Fibroblast of lung (primary cell): Measurements from ENCODE around the gene RAD52.

Experiments
- EZH2 ChIP-seq: IDR thresholded peaks from 2 replicates; pipeline ENCODE4 v1.5.1; 2012; ENCODE audit warnings: low read length, control low read depth, mild to moderate bottlenecking; ENCODE audit errors: missing control alignments
- TF ChIP-seq, protein P1 (sequence below), 2 donors: IDR thresholded peaks in 1 of 2; conservative IDR thresholded peaks in 1 of 2; 1 replicate in 1 of 2; 2 replicates in 1 of 2; pipeline ENCODE4 v1.5.1; 2011 to 2012; ENCODE audit warnings: low read length in 2 of 2, control low read depth in 1 of 2, inconsistent platforms in 1 of 2, low read depth in 1 of 2, mild to moderate bottlenecking in 1 of 2

- no peak for TF ChIP-seq EZH2
- TF ChIP-seq, protein P1, sequence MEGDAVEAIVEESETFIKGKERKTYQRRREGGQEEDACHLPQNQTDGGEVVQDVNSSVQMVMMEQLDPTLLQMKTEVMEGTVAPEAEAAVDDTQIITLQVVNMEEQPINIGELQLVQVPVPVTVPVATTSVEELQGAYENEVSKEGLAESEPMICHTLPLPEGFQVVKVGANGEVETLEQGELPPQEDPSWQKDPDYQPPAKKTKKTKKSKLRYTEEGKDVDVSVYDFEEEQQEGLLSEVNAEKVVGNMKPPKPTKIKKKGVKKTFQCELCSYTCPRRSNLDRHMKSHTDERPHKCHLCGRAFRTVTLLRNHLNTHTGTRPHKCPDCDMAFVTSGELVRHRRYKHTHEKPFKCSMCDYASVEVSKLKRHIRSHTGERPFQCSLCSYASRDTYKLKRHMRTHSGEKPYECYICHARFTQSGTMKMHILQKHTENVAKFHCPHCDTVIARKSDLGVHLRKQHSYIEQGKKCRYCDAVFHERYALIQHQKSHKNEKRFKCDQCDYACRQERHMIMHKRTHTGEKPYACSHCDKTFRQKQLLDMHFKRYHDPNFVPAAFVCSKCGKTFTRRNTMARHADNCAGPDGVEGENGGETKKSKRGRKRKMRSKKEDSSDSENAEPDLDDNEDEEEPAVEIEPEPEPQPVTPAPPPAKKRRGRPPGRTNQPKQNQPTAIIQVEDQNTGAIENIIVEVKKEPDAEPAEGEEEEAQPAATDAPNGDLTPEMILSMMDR (conservative IDR thresholded peaks at IDR 0.05 in 1 of 2, IDR thresholded peaks at IDR 0.05 in 1 of 2; ENCODE audit: low read depth in 1 of 2, low read length in 2 of 2) = no peak
Observed at GRCh38 chr12:884746-885414, 64.6 kb downstream of the RAD52 start.
